HepG2 (cell line): ENCODE data around the gene TIPIN. TPM values are rescaled to one million over a fixed set of nuclear protein-coding genes. Genes with fewer than 3 reads are reported as not detected.

Source experiments
- ATAC-seq: fragments of 200-7000 bp; cut with Tn5 transposase; 3 replicates; pipeline ENCODE4 v1.9.1; 2020; ENCODE audit warnings: mild to moderate bottlenecking, moderate library complexity
- BruUV-seq: library from RNA; stranded (reverse); fragments of 400-500 nt; replicated peaks from 2 replicates; lab custom pipeline; 2021; lab: Mats Ljungman, UMichigan
- CTCF ChIA-PET: fragments of 300-600 bp; formaldehyde crosslinking; extraction: SDS; loops from one replicate; lab custom pipeline; 2021; ENCODE audit warnings: low total read pairs, inconsistent platforms, low intra/inter-chr PET ratio; lab: Yijun Ruan, JAX
- POLR2A ChIA-PET: fragments of 350-600 bp; sonication (Branson Sonifier 250); formaldehyde crosslinking; loops from one replicate; lab custom pipeline; 2020; ENCODE audit warnings: antibody characterized with exemption, inconsistent platforms; lab: Yijun Ruan, JAX
- DNase-seq: peaks from one replicate; pipeline ENCODE4 v3.0.0-alpha.2; 2015; ENCODE audit warnings: low spot score
- FAIRE-seq: peaks from 3 replicates; lab custom pipeline; 2011; peaks lifted over from hg19 to GRCh38; lab: Jason Lieb, UNC
- H2AFZ ChIP-seq: one replicate; pipeline ENCODE4 v1.6.1; 2011; ENCODE audit warnings: low read length, inconsistent platforms
- H3K27ac ChIP-seq: fragments of 300-600 bp; 3 replicates; pipeline ENCODE4 v1.8.0; 2011; ENCODE audit warnings: mixed run types, mild to moderate bottlenecking, mixed read lengths, low read length, inconsistent platforms; ENCODE audit not compliant: insufficient read depth; ENCODE audit errors: extremely low read length
- H3K27me3 ChIP-seq, 2 experiments: fragments of 200-600 bp in 1 of 2; 2 replicates in 1 of 2; 3 replicates in 1 of 2; pipeline versions ENCODE4 v1.6.0 to v1.8.0; 2011; ENCODE audit warnings: low read length in 2 of 2, mild to moderate bottlenecking in 2 of 2, moderate library complexity in 2 of 2, inconsistent platforms in 1 of 2; ENCODE audit not compliant: insufficient read depth in 2 of 2, control insufficient read depth in 1 of 2
- H3K36me3 ChIP-seq, 2 experiments: fragments of 200-600 bp in 1 of 2; replicated peaks in 1 of 2; 2 replicates in 1 of 2; 3 replicates in 1 of 2; pipeline versions ENCODE4 v1.5.1 to v1.8.0; 2011; ENCODE audit warnings: low read length in 2 of 2, inconsistent platforms in 1 of 2; ENCODE audit not compliant: insufficient read depth in 2 of 2, control insufficient read depth in 1 of 2
- H3K4me1 ChIP-seq: 2 replicates; pipeline ENCODE4 v1.5.1; 2012; ENCODE audit warnings: low read length, inconsistent platforms; ENCODE audit not compliant: insufficient read depth
- H3K4me2 ChIP-seq: 2 replicates; pipeline ENCODE4 v1.6.0; 2011; ENCODE audit warnings: low read depth, low read length, inconsistent platforms
- H3K4me3 ChIP-seq, 3 experiments: fragments of 200-600 bp in 1 of 3; sonication (generic), shearing (Covaris generic) in 1 of 3; replicated peaks in 1 of 3; 2 replicates each; pipeline ENCODE4 v1.5.1; 2011 to 2016; ENCODE audit warnings: low read length in 3 of 3, inconsistent platforms in 2 of 3, low read depth in 2 of 3, mild to moderate bottlenecking in 2 of 3, control low read depth in 1 of 3, mixed read lengths in 1 of 3; ENCODE audit not compliant: insufficient read depth in 1 of 3
- H3K79me2 ChIP-seq: one replicate; pipeline ENCODE4 v1.6.1; 2011; ENCODE audit warnings: low read length, inconsistent platforms; ENCODE audit not compliant: insufficient read depth
- H3K9ac ChIP-seq: 2 replicates; pipeline ENCODE4 v1.6.0; 2011; ENCODE audit warnings: mild to moderate bottlenecking, low read depth, low read length, inconsistent platforms; ENCODE audit not compliant: insufficient read depth
- H3K9me3 ChIP-seq: 2 replicates; pipeline ENCODE4 v1.5.1; 2012; ENCODE audit warnings: mild to moderate bottlenecking, low read length
- H4K20me1 ChIP-seq: 2 replicates; pipeline ENCODE4 v1.6.0; 2011; ENCODE audit warnings: inconsistent platforms, mild to moderate bottlenecking, low read length, moderate library complexity; ENCODE audit not compliant: insufficient read depth
- ARNT2 ChIP-seq: sonication (generic); formaldehyde crosslinking; IDR thresholded peaks from 2 replicates; pipeline ENCODE4 v1.8.0; 2022; ENCODE audit warnings: mild to moderate bottlenecking, low read depth, missing genetic modification reagents, moderate library complexity
- ARNTL ChIP-seq: sonication (generic); formaldehyde crosslinking; IDR thresholded peaks from 2 replicates; pipeline ENCODE4 v1.4.0; 2020; ENCODE audit warnings: mild to moderate bottlenecking, missing genetic modification reagents
- HNRNPL ChIP-seq: fragments of 200-400 bp; formaldehyde crosslinking; IDR thresholded peaks from 2 replicates; pipeline ENCODE4 v1.6.1; 2017; ENCODE audit warnings: mild to moderate bottlenecking, low read depth, low read length
- KLF16 ChIP-seq, 2 experiments: sonication (generic) in 1 of 2; formaldehyde crosslinking in 1 of 2; IDR thresholded peaks; 2 replicates each; pipeline versions ENCODE4 v1.6.1 to v1.8.0; 2016 to 2023; ENCODE audit warnings: missing genetic modification reagents in 2 of 2, missing compliant biosample characterization in 1 of 2
- MIER2 ChIP-seq: IDR thresholded peaks from 2 replicates; pipeline ENCODE4 v1.6.1; 2016; ENCODE audit warnings: missing biosample characterization, missing genetic modification reagents
- SIN3A ChIP-seq: IDR thresholded peaks from 2 replicates; pipeline ENCODE4 v1.6.1; 2011; ENCODE audit warnings: low read depth, mild to moderate bottlenecking, control low read depth, low read length, borderline replicate concordance
- U2AF2 ChIP-seq: fragments of 200-400 bp; formaldehyde crosslinking; IDR thresholded peaks from 2 replicates; pipeline ENCODE4 v1.6.1; 2017; ENCODE audit warnings: low read depth, mild to moderate bottlenecking, low read length
- ZNF296 ChIP-seq: sonication (generic); formaldehyde crosslinking; conservative IDR thresholded peaks from 2 replicates; pipeline ENCODE4 v1.5.0; 2020; ENCODE audit warnings: mild to moderate bottlenecking, missing genetic modification reagents
- ZNF350 ChIP-seq: sonication (generic); formaldehyde crosslinking; IDR thresholded peaks from 2 replicates; pipeline ENCODE4 v1.4.0; 2020; ENCODE audit warnings: mild to moderate bottlenecking, low read depth, missing genetic modification reagents, borderline replicate concordance
- ZNF562 ChIP-seq: sonication (generic); formaldehyde crosslinking; IDR thresholded peaks from 2 replicates; pipeline ENCODE4 v1.8.0; 2022; ENCODE audit warnings: missing genetic modification reagents, borderline replicate concordance
- ZNF629 ChIP-seq: sonication (generic); formaldehyde crosslinking; conservative IDR thresholded peaks from 2 replicates; pipeline ENCODE4 v1.5.0; 2020; ENCODE audit warnings: missing genetic modification reagents
- WGBS: methylation state at CpG from one replicate; pipeline ENCODE4 v1.1.6; 2017; ENCODE audit warnings: low lambda C conversion rate; 5-methylcytosine and 5-hydroxymethylcytosine counted together
- in situ Hi-C: cut with HindIII; loops from 2 replicates; pipeline ENCODE4 v1.10.0; 2017; ENCODE audit warnings: low pct_unique_long_range_greater_than_20kb; ENCODE audit not compliant: extremely low pct_ligation_motif_present
- intact Hi-C: fragments of 100-400 bp; cut with micrococcal nuclease; formaldehyde crosslinking; loops from one replicate; pipeline ENCODE4 v1.10.0; 2022; ENCODE audit not compliant: unreplicated experiment
- polyA plus RNA-seq, 8 experiments: library from polyadenylated mRNA; depleted of rRNA in 3 of 8; stranded (reverse) in 7 of 8; unstranded in 1 of 8; fragments of >200 nt; fragmentation: Illumina TruSeq in 4 of 8; extraction: Trizol in 4 of 8; gene quantifications; 2 replicates each; pipeline versions ENCODE4 v1.2.1 to v1.2.3, GENCODE V29; 2011 to 2016; ENCODE audit warnings: low read depth in 4 of 8, missing spikeins in 1 of 8, mixed read lengths in 1 of 8; ENCODE audit not compliant: insufficient read depth in 1 of 8
- total RNA-seq, 5 experiments: library from RNA; depleted of rRNA; stranded (reverse); fragments of >200 nt; fragmentation: Illumina TruSeq; extraction: Trizol; gene quantifications; 2 replicates each; pipeline ENCODE4 v1.2.3, GENCODE V29; 2016; ENCODE audit warnings: low read depth in 1 of 5
- TF ChIP-seq, protein P1 (sequence below): sonication (generic); formaldehyde crosslinking; IDR thresholded peaks from 2 replicates; pipeline ENCODE4 v1.8.1; 2023; ENCODE audit warnings: missing genetic modification reagents, inconsistent platforms, borderline replicate concordance
- TF ChIP-seq, protein P2 (sequence below): sonication (generic); formaldehyde crosslinking; IDR thresholded peaks from 2 replicates; pipeline ENCODE4 v1.4.0; 2020; ENCODE audit warnings: mild to moderate bottlenecking, low read depth, missing genetic modification reagents

TIPIN gene
- total and polyA plus RNA-seq, 2 of the 13 experiments (the other 11 are each of a cell fraction or from before 2014, with no cell fraction given): 2.7 to 28.6 TPM

DNA sequence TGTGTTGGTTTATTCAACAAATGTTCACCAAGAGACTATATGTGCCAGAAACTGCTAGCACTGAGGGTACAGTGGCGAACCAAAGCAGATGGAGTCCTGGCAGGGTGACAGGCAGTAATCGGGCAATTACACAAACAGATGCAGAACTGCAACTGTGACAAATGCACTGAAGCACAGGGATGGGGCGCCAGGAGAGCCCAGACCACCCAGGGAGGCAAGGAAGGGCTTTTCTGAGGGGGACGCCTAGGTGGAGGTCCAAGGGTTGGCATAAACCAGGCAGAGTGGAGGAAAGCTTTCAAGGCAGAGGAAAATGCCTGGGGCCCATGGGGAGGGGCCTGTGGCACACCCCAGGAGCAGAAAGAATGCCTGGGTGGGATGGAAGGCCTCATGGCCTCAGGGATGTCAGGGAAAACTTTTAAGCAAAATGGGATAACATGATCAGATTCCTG is 57.7 kb downstream of the TIPIN start (continued):
- no peak for TF ChIP-seq ZNF629 (CRISPR knock-in tag)
- no peak for TF ChIP-seq U2AF2
- TF ChIP-seq, protein P1, sequence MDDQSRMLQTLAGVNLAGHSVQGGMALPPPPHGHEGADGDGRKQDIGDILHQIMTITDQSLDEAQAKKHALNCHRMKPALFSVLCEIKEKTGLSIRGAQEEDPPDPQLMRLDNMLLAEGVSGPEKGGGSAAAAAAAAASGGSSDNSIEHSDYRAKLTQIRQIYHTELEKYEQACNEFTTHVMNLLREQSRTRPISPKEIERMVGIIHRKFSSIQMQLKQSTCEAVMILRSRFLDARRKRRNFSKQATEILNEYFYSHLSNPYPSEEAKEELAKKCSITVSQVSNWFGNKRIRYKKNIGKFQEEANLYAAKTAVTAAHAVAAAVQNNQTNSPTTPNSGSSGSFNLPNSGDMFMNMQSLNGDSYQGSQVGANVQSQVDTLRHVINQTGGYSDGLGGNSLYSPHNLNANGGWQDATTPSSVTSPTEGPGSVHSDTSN (CRISPR knock-in tag): no peak
- no peak for TF ChIP-seq SIN3A
- no peak for TF ChIP-seq ARNTL (CRISPR knock-in tag)
- TF ChIP-seq HNRNPL: no peak
- no peak for TF ChIP-seq MIER2 (CRISPR knock-in tag)
- TF ChIP-seq ZNF350 (CRISPR knock-in tag): no peak
- TF ChIP-seq, protein P2, sequence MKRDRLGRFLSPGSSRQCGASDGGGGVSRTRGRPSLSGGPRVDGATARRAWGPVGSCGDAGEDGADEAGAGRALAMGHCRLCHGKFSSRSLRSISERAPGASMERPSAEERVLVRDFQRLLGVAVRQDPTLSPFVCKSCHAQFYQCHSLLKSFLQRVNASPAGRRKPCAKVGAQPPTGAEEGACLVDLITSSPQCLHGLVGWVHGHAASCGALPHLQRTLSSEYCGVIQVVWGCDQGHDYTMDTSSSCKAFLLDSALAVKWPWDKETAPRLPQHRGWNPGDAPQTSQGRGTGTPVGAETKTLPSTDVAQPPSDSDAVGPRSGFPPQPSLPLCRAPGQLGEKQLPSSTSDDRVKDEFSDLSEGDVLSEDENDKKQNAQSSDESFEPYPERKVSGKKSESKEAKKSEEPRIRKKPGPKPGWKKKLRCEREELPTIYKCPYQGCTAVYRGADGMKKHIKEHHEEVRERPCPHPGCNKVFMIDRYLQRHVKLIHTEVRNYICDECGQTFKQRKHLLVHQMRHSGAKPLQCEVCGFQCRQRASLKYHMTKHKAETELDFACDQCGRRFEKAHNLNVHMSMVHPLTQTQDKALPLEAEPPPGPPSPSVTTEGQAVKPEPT: no peak

DNA sequence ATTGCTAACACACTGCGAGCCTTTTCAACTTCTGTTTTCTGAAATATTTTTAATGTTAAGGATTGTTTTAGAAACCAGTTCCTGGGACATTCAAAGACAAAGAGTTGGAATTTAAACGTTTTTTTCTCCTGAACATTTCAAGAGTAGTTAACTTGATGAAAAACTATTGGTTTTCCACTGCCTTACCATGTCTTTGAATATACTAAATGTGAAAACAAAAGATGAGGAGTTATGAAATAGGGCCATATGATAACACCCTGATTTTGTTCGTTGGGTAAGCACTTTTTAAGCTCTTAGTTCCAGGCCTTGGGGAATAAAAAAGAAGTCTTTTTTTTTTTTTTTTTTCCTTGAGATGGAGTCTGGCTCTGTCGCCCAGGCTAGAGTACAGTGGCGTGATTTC is 60.3 kb downstream of the TIPIN start:
- no peak for FAIRE-seq
- Histone ChIP-seq H4K20me1 (no peaks in the 10 kb centered on the region), H3K4me2 (peak overlapping the region; percentile 94; the same call in 1 of the 2 replicates)

More for the DNA sequence above, 60.3 kb downstream of the TIPIN start:
- Histone ChIP-seq H3K4me1 (peaks cover 39% of the 10 kb centered on the region), H3K79me2 (peaks cover 36% of the 10 kb centered on the region), H3K27me3 (no peaks in the 10 kb centered on the region; a peak in 1 of 5 replicates), H3K4me3 (no peak overlapping the region), H3K9ac (no peak overlapping the region), H3K36me3 (peaks cover 1 to 21% of the 10 kb centered on the region in 2 experiments; a peak in 3 of 5 replicates), H3K27ac (no peak overlapping the region), H3K9me3 (no peaks in the 10 kb centered on the region), H2AFZ (no peak overlapping the region)
- intact Hi-C loops: loop anchor here (10.0 kb wide), 1 partner anchor 89 kb away; the partner anchor contains the start of gene MAP2K1
- ChIA-PET CTCF (no interaction called here), POLR2A (no interaction called here)
- in situ Hi-C loops: no loop called here
- ATAC-seq (no peak), DNase-seq (no peak)
- no TSS peak for BruUV-seq
- TF ChIP-seq ARNT2 (CRISPR knock-in tag): no peak
- TF ChIP-seq ZNF562 (CRISPR knock-in tag): no peak
- TF ChIP-seq ZNF296 (CRISPR knock-in tag): no peak
- TF ChIP-seq, protein P2: no peak
- TF ChIP-seq KLF16 (CRISPR knock-in tag; IDR thresholded peaks at IDR 0.05): no peak
- 83% methylated on average over 5 of the region's 5 CpGs for WGBS
